Smooth muscle cell (in vitro differentiated cells): Measurements from ENCODE around the gene PAPPA. TPM values are rescaled to one million over a fixed set of nuclear protein-coding genes. Genes with fewer than 3 reads are reported as not detected.
A peak's percentile ranks its signal among the peaks of the same experiment; 100 is the strongest.

ENCODE experiments used
- DNase-seq: peaks from one replicate; lab custom pipeline; 2025; ENCODE audit not compliant: unreplicated experiment; lab: John Stamatoyannopoulos, UW
- H2AFZ ChIP-seq: fragments of 200-600 bp; sonication (generic); 2 replicates; pipeline ENCODE4 v1.6.0; 2016; ENCODE audit warnings: antibody characterized with exemption, low read depth, mild to moderate bottlenecking
- H3F3A ChIP-seq: fragments of 200-600 bp; sonication (generic); 2 replicates; pipeline ENCODE4 v1.6.0; 2017; ENCODE audit warnings: antibody characterized with exemption, low read depth
- H3K27ac ChIP-seq: fragments of 200-600 bp; sonication (generic); 2 replicates; pipeline ENCODE4 v1.5.1; 2016; ENCODE audit warnings: low read depth, mild to moderate bottlenecking
- H3K27me3 ChIP-seq: fragments of 200-600 bp; sonication (generic); 2 replicates; pipeline ENCODE4 v1.6.1; 2016; ENCODE audit warnings: low read depth, mild to moderate bottlenecking
- H3K36me3 ChIP-seq: fragments of 200-600 bp; sonication (generic); 2 replicates; pipeline ENCODE4 v1.5.1; 2016; ENCODE audit warnings: low read depth
- H3K4me1 ChIP-seq: fragments of 200-600 bp; sonication (generic); 2 replicates; pipeline ENCODE4 v1.5.1; 2016; ENCODE audit warnings: low read depth
- H3K4me2 ChIP-seq: fragments of 200-600 bp; sonication (generic); 2 replicates; pipeline ENCODE4 v1.6.0; 2016; ENCODE audit warnings: mild to moderate bottlenecking
- H3K4me3 ChIP-seq: fragments of 200-600 bp; sonication (generic); 2 replicates; pipeline ENCODE4 v1.5.1; 2016; ENCODE audit warnings: mild to moderate bottlenecking
- H3K79me2 ChIP-seq: fragments of 200-600 bp; sonication (generic); 2 replicates; pipeline ENCODE4 v1.6.0; 2016; ENCODE audit warnings: low read depth, mild to moderate bottlenecking
- H3K9ac ChIP-seq: fragments of 200-600 bp; sonication (generic); 2 replicates; pipeline ENCODE4 v1.6.0; 2016; ENCODE audit warnings: low read depth
- H3K9me3 ChIP-seq: fragments of 200-600 bp; sonication (generic); replicated peaks from 2 replicates; pipeline ENCODE4 v1.5.1; 2016; ENCODE audit warnings: low read depth
- H4K20me1 ChIP-seq: fragments of 200-600 bp; sonication (generic); 2 replicates; pipeline ENCODE4 v1.6.0; 2016; ENCODE audit warnings: low read depth
- CTCF ChIP-seq: fragments of 200-600 bp; sonication (generic); IDR thresholded peaks from 2 replicates; pipeline ENCODE4 v1.5.1; 2017; ENCODE audit warnings: borderline replicate concordance, mild to moderate bottlenecking, antibody characterized with exemption; ENCODE audit not compliant: insufficient read depth, poor library complexity, severe bottlenecking
- WGBS: methylation state at CpG from one replicate; pipeline ENCODE4 v1.1.7; 2016; ENCODE audit warnings: low lambda C conversion rate; 5-methylcytosine and 5-hydroxymethylcytosine counted together
- polyA plus RNA-seq: library from polyadenylated mRNA; unstranded; fragments of >200 nt; fragmentation: Nextera tagmentation; extraction: Ambion mirVana; gene quantifications from 2 replicates; pipeline ENCODE4 v1.2.1, GENCODE V29; 2016
- total RNA-seq: library from RNA; depleted of rRNA; stranded (reverse); fragments of >200 nt; gene quantifications from 2 replicates; pipeline ENCODE4 v1.2.3, GENCODE V29; 2014

Gene PAPPA
- total and polyA plus RNA-seq, 2 experiments from 2014 or later: 27.7 to 114 TPM

DNA sequence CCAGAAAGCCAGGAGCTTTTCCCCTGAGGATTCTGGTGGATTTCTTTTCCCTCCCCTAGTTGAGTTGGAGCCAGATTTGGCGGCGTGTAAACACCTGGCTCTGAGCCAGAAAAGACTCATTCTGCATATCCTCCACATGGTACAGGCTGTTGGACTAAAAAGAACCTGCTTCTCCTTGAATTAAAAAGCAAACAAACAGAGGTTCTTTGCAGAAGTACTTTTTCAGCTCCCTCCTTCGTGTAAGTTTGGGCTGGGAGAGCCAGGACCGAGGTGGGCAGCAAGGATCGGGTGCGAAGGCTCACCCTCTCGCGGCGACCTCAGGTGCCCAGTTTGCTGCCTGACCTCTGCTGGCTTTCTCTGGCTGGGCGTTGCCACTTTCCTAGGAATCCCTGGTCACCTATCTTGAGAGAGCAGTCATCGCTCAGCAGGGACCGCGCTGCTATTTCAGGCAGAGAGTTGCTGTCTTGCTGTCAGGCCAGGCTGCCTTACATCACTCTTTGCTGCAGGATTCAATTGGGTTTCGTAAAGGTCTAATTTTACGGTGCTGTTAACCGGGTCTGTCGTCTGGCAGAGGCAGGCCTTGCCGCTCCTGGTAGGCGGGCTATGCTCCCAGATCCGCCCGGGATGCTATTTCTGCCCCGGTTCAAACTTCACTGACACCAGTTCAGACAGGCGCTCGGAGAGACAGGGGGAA is 3.2 kb downstream of the PAPPA start:
- TF ChIP-seq CTCF: no peak
- Histone ChIP-seq H2AFZ (no peak overlapping the region), H3K4me3 (peak overlapping the region; percentile 78), H3K4me2 (peak overlapping the region; percentile 99), H3F3A (peaks cover 17% of the 10 kb centered on the region), H3K27ac (peak overlapping the region; percentile 95), H3K4me1 (peaks cover 35% of the 10 kb centered on the region), H4K20me1 (peaks cover 20% of the 10 kb centered on the region), H3K27me3 (no peaks in the 10 kb centered on the region), H3K9ac (peak overlapping the region; percentile 91), H3K79me2 (peaks cover 65% of the 10 kb centered on the region), H3K36me3 (no peaks in the 10 kb centered on the region), H3K9me3 (no peaks in the 10 kb centered on the region)
- DNase-seq: peak; percentile 23
- 5% methylated on average over 24 of the region's 24 CpGs for WGBS

DNA sequence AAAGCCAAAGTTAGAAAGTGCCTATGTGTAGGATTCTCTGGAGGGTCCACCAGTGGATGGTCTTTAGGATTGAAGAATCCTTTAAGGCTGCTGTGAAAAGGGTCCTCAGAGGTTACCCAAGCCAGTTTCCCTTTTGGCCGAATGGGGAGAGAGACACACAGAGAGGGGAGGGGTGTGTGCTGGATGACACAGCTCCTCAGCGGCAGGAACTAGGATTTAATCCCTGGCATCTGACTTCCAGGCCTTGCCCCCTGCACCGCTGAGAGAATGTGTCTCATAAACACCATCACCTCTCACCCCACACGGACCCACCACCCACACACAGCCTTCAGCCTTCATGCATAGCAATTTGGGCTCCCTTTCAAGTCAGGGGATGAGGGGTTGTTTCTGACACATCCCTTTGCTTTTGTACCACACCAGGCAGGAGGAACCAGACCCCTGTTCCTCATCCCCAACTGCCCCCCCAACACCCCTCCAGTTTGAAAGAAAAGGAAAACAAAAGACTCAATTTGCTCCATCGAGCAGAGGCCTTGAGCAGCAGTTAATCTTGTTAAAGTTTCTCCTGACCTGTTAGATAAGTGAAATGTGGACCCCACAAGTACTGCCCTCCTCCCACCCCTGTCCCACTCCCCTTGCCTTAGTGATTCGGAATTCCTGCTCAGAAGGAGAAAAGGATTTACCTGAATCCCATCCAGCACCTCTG is 4.0 kb downstream of the PAPPA start:
- peak overlapping the region; percentile 95 for H3K27ac ChIP-seq
- H4K20me1 ChIP-seq: peaks cover 26% of the 10 kb centered on the region
- H3F3A ChIP-seq: peaks cover 17% of the 10 kb centered on the region
- no peak for TF ChIP-seq CTCF
- H3K4me1 ChIP-seq: peaks cover 30% of the 10 kb centered on the region
- 25% methylated on average over 6 of the region's 6 CpGs for WGBS
- no peaks in the 10 kb centered on the region for H3K27me3 ChIP-seq
- H3K79me2 ChIP-seq: peaks cover 68% of the 10 kb centered on the region
- H3K36me3 ChIP-seq: no peaks in the 10 kb centered on the region
- peak overlapping the region; percentile 91 for H3K9ac ChIP-seq
- DNase-seq: no peak
- H2AFZ ChIP-seq: no peak overlapping the region
- H3K4me2 ChIP-seq: peak overlapping the region; percentile 99
- no peaks in the 10 kb centered on the region for H3K9me3 ChIP-seq
- peak overlapping the region; percentile 78 for H3K4me3 ChIP-seq

- peaks cover 56% of the 10 kb centered on the region for H4K20me1 ChIP-seq
- no peak for DNase-seq
- no peaks in the 10 kb centered on the region for H3K27me3 ChIP-seq
- no peaks in the 10 kb centered on the region for H3K9me3 ChIP-seq
- no peak for TF ChIP-seq CTCF
- no peaks in the 10 kb centered on the region for H3K36me3 ChIP-seq
- H3K4me2 ChIP-seq: peak overlapping the region; percentile 13
- 74% methylated on average over 9 of the region's 9 CpGs for WGBS
- peak overlapping the region; percentile 32 for H3K27ac ChIP-seq
- H3F3A ChIP-seq: peaks cover 2% of the 10 kb centered on the region
- no peak overlapping the region for H3K9ac ChIP-seq
- H2AFZ ChIP-seq: no peak overlapping the region
- peaks cover 70% of the 10 kb centered on the region for H3K79me2 ChIP-seq
- H3K4me1 ChIP-seq: peaks cover 22% of the 10 kb centered on the region
- no peak overlapping the region for H3K4me3 ChIP-seq
Observed at GRCh38 chr9:116160676-116161571, 7.3 kb downstream of the PAPPA start.
